ENCODE measurements around the gene GFOD2.

The GFOD2 gene

GRCh38 chr16:67661886-67662652 lies 57.0 kb downstream of the GFOD2 start:
- DNase-seq (ENCODE audit: low read depth, low spot score), result no peak
- no peak overlapping the region for H3K27ac ChIP-seq

GRCh38 chr16:67661101-67661761 lies 57.9 kb downstream of the GFOD2 start:
- DNase-seq (ENCODE audit: low read depth, low spot score), result no peak
- peak overlapping the region; percentile 60 for H3K27ac ChIP-seq

GRCh38 chr16:67660564-67661028 lies 58.5 kb downstream of the GFOD2 start, which contains the start of gene PARD6A:
Gene PARD6A, plus strand, starts transcription at chr16:67660960. Its CDS starts 79 bp downstream, at chr16:67661039.
- peak; percentile 41 for DNase-seq (ENCODE audit: low read depth, low spot score)
- H3K27ac ChIP-seq, result peak within 1 kb of the TSS; percentile 60

DNA sequence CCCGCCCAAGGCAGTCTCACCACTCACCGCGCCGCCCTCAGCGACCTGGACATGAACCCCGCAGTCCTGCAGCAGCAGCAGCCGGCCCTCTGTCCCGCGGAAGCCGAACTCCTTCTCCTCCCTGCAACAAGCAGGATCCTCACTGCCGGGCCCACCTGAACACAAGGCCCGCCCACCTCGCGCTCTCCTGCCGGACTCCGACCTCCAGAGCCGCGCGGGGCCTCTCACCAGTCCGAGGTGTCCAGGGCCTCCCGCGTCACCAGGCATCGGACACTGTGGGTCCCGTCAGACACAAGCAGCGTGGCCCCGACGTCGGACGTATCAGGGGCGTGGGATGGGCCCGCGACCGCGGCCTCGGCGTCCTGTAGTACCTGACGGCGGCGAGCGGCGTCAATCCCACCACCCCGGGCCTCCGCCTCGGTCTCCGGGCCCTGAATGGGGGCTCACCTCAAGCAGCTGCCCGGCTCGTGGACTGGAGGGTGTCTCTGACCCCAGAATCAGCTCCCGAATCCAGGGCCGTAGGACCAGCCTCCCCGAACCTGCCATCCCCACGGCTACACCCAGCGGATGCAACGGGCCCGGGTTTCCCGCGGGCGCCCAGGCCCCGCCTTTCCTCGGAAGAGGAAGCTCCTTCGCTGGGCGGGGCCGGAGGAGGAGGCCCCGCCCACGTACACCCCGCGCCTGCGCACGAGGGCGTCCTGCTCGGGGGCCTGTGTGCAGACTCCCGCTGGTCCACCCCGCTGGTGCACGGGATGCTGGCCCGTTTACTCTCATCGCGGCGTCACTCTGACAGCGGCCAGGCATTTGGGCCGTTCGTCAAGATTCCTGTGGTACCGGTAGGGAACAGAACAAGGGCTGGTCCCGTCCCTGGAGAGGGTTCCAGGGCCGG lies 59.2 kb downstream of the GFOD2 start, which contains the start of gene ACD:
Gene ACD, minus strand, starts transcription at position 586 of the 889 bp plus-strand sequence. Its CDS starts 40 bp downstream, at position 546.
- peak within 1 kb of the TSS; percentile 60 for H3K27ac ChIP-seq
- peak; percentile 26 for DNase-seq (ENCODE audit: low read depth, low spot score)

- no peak for DNase-seq (ENCODE audit: low read depth, low spot score)
- H3K27ac ChIP-seq, result no peak overlapping the region
Measured at GRCh38 chr16:67658849-67659674, 60.1 kb downstream of the GFOD2 start.

GRCh38 chr16:67657751-67658518 lies 61.2 kb downstream of the GFOD2 start:
- DNase-seq (ENCODE audit: low read depth, low spot score), result no peak
- H3K27ac ChIP-seq, result no peak overlapping the region

GRCh38 chr16:67657017-67657608 lies 62.0 kb downstream of the GFOD2 start:
- no peak for DNase-seq (ENCODE audit: low read depth, low spot score)

DNA sequence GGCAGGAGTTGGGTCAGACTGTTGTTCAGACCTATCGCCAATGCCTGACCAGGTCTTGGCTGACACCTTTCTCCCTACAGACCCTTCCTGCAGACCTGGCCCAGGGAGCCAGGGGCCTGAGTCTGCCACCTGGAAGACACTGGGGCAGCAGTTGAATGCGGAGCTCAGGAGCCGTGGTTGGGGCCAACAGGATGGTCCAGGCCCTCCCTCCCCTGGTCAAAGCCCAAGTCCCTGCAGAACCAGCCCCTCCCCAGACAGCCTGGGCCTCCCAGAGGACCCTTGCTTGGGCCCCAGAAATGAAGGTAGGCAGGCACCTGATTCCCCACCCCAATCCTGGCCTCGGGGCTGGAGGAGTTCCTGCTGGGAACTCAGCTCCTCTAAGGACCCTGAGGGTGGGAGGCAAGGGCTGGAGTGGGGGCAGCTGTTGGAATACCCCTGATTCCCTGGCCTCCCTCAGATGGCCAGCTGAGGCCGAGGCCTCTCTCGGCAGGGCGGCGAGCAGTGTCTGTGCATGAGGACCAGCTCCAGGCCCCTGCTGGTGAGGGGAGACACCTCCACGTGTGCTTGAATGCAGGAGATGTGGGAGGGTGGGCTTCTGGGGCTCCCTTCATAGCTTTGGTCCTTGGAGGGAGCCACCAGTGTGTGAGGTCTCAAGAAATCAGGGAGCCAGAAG lies 62.6 kb downstream of the GFOD2 start:
- H3K27ac ChIP-seq, result no peak overlapping the region
- no peak for DNase-seq (ENCODE audit: low read depth, low spot score)

More at GRCh38 chr16:67657017-67657608, 62.0 kb downstream of the GFOD2 start:
- no peak overlapping the region for H3K27ac ChIP-seq

DNA sequence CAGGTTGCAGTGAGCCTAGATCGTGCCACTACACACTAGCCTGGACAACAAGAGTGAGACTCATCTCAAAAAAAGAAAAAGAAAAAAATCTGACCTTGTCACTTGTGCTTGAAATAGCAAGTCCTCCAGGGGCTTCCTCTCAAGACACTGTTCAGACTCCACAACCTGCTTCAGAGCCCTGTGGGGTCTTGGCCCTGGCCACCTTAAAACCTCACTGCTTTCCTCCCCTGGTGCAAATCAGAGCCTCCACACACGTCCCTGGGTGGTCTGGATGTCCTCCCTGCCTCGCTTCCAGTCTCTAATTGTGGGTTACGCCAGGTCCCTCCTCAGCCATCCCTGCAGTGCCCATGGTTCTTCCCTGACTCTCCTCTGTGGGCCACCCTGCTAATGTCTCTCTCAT lies 63.8 kb downstream of the GFOD2 start:
- DNase-seq (ENCODE audit: low read depth, low spot score), result no peak
- H3K27ac ChIP-seq, result no peak overlapping the region

DNA sequence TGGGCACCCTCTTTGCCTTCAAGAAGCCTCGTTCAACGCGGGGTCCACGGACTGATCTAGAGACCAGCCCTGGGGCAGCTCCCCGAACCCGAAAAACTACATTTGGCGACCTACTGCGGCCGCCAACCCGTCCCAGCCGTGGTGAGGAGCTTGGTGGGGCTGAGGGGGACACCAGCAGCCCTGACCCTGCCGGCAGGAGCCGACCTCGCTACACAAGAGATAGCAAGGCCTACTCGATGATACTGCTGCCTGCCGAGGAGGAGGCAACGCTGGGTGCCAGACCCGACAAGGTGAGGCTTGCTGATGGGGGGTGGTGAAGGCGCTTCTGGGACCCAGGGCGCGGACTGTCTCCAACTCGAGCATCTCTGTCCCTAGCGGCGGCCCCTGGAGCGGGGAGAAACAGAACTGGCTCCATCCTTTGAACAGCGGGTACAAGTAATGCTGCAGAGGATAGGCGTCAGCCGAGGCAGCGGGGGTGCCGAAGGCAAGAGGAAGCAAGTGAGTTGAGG lies 64.7 kb downstream of the GFOD2 start:
- DNase-seq (ENCODE audit: low read depth, low spot score), result no peak
- H3K27ac ChIP-seq, result no peak overlapping the region

DNA sequence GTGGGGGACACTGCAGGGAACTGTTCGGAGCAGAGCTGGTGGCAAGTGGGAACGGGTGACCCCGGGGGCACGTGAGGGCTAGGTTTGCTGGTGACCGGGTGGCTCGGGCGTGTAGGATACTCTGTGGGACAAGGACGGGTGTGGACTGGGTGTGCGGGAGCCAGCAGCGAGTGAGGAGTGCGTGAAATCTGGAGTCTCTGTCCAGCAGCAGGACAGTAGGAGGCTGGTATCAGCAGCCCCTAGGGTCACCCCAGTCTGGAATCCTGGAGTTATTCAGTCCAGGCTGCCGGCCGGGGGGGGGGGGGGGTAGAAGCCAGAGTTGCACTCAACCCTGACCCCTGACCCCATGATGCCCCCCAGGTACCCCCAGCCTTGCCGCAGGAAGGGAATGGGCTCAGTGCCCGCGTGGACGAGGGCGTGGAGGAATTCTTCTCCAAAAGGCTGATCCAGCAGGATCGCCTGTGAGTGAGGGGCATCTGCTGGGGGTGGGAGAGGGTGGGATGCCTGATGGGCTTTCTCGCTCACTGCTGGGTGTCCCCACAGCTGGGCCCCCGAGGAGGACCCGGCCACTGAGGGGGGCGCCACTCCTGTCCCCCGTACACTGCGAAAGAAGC lies 65.2 kb downstream of the GFOD2 start:
- DNase-seq (ENCODE audit: low read depth, low spot score), result no peak
- H3K27ac ChIP-seq, result no peak overlapping the region

DNA sequence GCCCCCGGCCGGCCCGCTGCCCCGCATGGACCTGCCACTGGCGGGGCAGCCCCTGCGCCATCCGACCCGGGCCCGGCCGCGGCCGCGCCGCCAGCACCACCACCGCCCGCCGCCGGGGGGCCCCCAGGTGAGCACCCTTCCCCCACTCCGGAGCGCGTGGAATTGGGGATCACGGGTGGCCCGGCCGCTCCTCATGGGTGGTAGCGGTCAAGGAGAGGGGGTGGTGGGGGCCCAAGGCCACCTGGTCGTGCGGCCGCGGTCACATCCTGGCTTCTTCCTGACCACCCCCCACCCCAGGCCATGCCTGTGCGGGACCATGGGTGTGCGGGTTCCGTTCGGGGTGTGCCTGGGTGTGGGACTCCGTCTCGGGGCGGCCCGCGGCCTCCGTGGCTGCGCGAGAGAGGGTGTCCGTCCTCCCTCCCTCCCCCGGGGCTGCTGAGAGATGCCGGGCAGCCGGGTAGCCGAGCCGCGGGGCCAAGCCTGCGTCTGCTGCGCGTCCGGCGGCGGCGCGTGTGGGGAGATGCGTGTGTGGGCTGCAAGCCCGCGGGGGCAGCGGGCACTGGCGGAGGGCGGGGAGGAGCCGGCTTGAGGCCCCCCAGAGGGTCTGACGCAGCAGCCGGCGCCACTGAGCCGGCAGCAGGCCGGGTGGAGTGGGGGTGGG lies 65.9 kb downstream of the GFOD2 start:
- no peak overlapping the region for H3K27ac ChIP-seq
- no peak for DNase-seq (ENCODE audit: low read depth, low spot score)

GRCh38 chr16:67652578-67653127 lies 66.5 kb downstream of the GFOD2 start:
- no peak for DNase-seq (ENCODE audit: low read depth, low spot score)
- H3K27ac ChIP-seq, result no peak overlapping the region

DNA sequence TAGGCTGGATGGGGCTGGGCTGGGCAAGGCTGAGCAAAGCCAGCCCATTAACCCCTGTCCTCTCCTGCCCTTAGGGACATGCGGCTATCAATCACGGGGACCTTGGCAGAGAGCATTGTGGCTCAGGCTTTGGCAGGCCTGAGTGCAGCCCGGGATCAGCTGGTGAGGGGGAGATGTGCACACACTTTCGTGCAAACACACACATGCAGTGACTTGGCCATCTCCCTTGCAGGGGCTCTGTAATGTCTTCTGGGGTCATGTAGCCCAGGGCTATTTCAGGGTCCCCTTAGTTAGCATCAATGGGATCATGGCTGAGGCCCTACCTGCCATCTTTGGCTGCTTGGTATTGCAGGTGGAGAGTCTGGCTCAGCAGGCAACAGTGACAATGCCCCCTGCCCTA lies 67.3 kb downstream of the GFOD2 start:
- no peak overlapping the region for H3K27ac ChIP-seq

DNA sequence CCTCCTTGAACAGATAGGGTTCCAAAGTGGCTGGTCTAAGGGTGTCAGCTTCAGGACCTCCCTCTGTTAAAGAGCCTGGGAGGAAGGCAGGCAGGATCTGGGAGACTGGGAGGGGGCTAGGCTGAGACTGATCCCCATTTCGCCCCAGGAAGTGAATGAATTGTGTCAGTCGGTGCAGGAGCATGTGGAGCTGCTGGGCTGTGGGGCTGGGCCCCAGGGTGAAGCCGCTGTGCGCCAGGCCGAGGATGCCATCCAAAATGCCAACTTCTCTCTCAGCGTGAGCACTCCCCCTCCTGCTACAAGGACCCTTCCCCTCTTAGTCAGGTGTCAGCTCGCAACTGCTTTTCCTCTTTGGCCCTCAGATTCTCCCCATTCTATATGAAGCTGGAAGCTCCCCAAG lies 68.1 kb downstream of the GFOD2 start:
- DNase-seq (ENCODE audit: low read depth, low spot score), result no peak
- H3K27ac ChIP-seq, result no peak overlapping the region

More for the DNA sequence above, 67.3 kb downstream of the GFOD2 start:
- DNase-seq (ENCODE audit: low read depth, low spot score), result no peak

DNA sequence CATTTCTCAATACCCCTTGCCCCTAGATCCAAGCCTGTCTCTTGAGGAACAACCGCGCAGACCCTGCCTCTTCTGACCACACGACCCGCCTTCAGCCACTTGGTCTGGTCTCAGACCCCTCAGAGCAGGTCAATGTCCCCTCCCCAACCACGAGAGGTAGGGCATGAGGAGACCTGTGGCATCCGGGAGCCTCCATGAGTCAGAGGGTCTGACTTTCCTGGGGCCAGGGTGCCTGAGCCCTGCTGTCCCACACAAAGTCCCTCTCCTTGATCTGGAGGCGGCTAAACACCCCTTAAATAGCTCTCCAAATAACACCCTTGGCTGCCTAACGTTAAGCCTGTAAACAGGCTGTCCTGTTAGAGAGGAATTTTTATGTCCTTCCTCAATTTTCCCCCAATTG lies 69.1 kb downstream of the GFOD2 start:
- H3K27ac ChIP-seq, result no peak overlapping the region
- DNase-seq (ENCODE audit: low read depth, low spot score), result no peak

Measured in epithelial cell of prostate (primary cell).